ENCODE measurements around the gene PNPLA6.

DNA sequence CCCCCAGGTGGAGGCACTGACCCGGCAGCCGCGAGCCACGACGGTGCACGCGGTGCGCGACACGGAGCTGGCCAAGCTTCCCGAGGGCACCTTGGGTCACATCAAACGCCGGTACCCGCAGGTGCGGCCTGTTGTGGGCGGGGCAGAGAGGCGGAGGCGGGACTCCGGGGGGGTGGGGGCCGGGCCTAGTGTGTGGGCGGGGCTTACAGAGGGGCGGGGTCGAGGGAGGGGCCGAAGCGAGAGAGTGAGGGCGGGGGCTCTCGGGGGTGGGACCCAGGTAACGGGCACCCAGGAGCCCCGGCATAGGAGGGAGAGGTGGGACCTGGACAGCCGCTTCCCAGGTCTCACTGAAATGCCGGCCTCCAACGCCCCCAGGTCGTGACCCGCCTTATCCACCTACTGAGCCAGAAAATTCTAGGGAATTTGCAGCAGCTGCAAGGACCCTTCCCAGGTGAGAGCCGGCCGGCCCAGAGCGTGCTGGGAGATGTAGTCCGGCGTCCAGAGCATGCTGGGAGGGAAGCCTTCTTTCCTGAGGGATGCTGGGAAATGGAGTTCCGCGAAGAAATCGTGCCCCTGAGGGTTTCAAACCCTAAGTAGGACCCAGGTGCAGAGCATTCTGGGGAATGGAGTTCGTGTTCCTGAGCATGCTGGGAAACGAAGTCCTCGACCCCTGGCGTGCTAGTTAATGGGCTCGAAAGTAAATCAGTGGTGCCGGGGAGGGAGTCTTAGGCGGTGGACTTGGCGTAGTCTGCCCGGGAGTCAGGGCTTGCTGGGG is 15.7 kb downstream of the PNPLA6 start:
- no peak for TF ChIP-seq AGO2 (optimal IDR thresholded peaks at IDR 0.05; ENCODE audit: low read depth, low read length)
- TF ChIP-seq POLR2A (IDR thresholded peaks at IDR 0.05; ENCODE audit: insufficient read depth in 1 of 2, low read depth in 2 of 2, low read length in 2 of 2) = no peak

Data from HepG2 (cell line).